ENCODE results near the gene ERCC6L2.

DNA sequence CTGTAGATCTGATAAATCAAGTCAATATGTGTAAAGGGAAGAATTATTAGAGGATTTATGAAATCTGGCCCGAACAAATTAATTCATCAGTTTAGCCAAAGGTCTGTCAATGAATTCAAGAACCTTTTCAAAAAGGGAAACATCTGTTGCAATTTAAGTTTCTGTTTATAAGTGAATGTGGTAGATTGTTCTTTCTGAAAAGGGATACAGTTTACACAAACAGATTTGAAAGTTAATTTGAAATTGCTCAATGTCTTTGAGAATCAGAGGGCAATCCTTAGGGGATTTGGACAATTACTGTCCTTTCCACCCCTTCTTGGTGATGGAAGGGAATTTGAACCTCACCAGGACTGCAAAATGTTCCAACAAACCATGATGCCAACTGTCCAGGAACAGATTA lies 29.7 kb upstream of the ERCC6L2 start:
- TF ChIP-seq POLR2AphosphoS5 (IDR thresholded peaks at IDR 0.05; ENCODE audit: insufficient read depth, low read depth, low read length): no peak
- TF ChIP-seq, protein P1, sequence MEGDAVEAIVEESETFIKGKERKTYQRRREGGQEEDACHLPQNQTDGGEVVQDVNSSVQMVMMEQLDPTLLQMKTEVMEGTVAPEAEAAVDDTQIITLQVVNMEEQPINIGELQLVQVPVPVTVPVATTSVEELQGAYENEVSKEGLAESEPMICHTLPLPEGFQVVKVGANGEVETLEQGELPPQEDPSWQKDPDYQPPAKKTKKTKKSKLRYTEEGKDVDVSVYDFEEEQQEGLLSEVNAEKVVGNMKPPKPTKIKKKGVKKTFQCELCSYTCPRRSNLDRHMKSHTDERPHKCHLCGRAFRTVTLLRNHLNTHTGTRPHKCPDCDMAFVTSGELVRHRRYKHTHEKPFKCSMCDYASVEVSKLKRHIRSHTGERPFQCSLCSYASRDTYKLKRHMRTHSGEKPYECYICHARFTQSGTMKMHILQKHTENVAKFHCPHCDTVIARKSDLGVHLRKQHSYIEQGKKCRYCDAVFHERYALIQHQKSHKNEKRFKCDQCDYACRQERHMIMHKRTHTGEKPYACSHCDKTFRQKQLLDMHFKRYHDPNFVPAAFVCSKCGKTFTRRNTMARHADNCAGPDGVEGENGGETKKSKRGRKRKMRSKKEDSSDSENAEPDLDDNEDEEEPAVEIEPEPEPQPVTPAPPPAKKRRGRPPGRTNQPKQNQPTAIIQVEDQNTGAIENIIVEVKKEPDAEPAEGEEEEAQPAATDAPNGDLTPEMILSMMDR (IDR thresholded peaks at IDR 0.05; ENCODE audit: extremely low read depth in 1 of 2, insufficient read depth in 1 of 2, low read depth in 1 of 2, low read length in 2 of 2): no peak
